CD4-positive, alpha-beta T cell treated with Interleukin-15 for 4 hours (primary cell): ENCODE results near the gene MLKL.

Source experiments
- DNase-seq: peaks from one replicate; pipeline ENCODE4 v3.0.0-alpha.2; 2020; ENCODE audit warnings: low spot score

Gene MLKL

DNA sequence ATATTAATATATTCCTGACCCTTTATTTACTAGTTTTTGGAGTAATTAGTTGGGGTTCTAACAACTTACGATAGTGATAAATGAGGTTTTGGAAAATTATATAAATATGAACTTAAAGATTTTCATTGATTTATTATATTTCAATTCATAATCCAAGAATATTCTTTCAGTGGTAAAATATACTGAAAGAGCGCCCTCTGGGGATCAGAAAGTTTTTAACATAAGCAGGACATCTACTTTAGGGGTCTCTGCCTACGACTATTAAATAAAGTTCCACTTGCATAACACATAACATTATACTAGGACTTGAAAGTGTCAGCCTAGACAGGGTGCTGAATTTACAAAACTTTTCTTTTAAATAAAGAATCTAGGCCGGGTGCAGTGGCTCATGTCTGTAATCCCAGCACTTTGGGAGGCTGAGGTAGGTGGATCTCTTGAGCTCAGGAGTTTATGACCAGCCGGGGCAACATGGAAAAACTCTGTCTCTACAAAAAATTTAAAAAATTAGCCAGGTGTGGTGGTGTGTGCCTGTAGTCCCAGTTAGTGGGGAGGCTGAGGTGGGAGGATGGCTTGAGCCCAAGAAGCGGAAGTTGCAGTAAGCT, 49.6 kb downstream of the MLKL start:
- peak; percentile 25 for DNase-seq

DNA sequence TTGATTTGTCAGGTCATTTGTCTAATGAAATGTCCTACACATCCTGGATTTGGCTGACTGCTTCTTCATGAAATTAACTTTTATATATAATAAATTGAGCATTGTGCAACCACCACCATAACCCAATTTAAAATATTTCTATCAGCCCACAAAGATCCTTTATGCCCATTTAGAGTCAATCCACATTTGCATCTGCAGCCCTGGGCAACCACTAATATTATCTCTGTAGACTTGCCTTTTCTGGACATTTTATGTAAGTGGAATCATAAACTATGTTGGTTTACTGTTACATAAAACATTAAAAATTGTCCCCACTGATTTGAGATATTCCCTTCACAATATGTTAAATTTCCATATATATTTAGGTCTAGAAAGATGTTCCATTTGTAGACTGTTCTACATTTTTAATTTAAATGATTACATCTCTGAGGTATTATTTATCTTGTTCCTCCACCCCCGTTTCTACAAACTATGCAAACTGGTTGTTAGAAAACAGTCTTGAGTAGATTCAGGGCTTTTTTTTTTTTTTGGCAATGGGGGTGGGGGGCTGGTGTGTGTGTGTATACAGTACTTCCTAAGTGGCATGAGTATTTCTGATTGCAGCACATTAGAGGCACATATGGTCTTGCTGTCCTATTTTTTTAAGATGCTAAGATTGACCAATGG, 50.7 kb downstream of the MLKL start:
- DNase-seq = no peak

DNA sequence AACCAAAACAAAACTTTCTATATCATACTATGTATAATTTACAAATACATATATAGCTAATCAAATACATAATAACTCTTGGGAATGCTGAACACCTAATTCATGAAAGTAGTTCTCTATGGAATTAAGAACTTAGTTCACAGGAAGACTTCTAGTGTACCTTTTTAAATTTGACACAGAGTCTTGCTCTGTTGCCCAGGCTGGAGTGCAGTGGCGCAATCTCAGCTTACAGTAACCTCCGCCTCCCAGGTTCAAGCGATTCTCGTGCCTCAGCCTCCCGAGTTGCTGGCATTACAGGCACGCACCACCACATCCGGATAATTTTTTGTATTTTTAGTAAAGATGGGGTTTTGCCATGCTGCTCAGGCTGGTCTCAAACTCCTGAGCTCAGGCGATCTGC, 58.7 kb downstream of the MLKL start:
- no peak for DNase-seq

DNA sequence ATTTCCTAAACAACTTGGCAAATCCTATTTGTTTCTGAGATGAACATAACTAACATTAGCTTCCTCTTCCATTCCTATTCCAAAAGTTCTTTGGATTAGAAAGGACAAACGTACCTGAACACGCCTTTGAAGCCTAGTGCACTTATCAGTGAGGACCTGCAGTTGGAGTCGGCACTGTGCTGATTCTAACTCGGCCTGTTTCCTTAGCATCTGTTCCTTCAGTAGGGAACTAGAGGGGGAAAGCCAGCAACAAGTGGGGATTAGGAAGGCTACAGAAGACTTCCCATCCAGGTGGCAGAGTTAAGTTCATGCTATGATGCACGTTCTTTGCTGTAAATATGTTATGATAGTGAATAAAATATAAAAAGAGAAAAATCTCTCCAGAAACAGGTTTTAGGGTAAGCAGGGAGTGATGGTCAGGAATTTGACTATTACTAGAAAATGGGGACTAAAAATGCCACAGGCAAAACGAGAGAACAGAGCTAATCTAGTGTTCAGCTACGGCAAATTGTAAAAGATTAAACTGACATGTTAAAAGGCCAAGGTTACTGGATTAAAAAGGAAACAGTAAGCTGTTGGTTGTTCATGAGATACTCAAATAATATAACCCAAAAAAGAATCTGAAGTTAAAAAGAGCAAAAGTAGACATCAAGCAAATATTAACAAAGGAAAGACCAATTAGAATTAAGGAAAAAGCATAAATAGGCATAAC, 62.8 kb downstream of the MLKL start:
- DNase-seq = no peak

DNA sequence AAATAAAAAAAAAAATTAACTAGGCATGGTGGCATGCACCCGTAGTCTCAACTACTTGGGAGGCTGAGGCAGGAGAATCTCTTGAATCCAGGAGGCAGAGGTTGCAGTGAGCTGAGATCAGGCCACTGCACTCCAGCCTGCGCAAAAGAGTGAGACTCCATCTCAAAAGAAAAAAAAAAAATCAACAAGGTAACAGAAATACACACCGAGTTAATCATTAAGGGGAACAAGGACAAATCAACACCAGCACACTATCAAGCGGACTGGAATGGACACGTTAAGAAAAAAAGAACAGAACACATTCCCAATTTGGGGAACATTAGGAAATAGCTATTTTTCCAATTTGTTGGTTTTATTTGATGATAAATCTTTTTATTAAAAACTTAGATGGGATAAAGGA, 65.4 kb downstream of the MLKL start:
- no peak for DNase-seq

DNA sequence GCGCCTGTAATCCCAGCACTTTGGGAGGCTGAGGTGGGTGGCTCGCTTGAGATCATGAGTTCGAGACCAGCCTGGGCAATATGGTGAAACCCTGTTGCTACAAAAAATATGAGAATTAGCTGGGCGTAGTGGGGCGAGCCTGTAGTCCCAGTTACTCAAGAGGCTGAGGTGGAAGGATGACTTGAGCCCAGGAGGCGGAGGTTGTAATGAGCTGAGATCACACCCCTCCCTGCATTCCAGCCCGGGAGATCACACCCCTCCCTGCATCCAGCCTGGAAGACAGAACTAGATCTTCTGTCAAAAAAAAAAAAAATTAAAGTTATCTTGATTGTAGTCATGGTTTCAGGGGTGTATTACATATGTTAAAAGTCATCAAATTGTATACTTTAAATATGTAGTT, 67.0 kb downstream of the MLKL start:
- no peak for DNase-seq

DNA sequence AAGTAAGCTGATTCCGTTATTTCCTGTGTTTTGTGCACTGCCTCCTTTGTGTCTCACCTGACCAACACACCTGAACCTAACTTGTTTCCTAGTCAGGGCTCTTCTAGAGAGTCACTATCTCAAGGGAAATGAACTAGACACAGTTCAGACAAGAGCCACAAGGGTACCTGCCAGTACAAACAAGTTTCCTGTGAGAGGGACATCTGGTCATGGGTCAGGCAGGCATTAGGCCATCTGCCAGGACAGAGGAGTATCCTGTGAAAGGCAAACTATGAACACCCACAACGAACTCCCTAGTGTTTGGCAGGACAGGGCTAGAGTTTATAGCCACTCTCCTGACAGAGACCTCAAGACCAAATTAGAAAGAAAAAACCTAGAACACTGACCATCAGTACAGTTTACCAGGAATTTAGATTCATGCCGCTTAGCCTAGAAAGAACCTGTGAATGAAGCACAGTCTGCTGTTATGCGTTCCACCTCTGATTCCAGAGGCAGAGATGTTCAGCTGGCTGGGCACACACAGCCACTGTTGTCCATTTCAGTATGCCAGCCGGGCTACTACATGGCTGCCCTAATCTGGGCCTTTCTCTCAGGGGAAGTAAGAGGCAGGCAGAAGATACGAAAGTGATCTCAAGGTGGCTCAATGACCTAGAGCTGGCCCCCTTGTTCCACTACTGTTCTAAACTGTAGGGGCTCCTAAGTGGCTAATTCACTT, 73.0 kb downstream of the MLKL start:
- DNase-seq = no peak

DNA sequence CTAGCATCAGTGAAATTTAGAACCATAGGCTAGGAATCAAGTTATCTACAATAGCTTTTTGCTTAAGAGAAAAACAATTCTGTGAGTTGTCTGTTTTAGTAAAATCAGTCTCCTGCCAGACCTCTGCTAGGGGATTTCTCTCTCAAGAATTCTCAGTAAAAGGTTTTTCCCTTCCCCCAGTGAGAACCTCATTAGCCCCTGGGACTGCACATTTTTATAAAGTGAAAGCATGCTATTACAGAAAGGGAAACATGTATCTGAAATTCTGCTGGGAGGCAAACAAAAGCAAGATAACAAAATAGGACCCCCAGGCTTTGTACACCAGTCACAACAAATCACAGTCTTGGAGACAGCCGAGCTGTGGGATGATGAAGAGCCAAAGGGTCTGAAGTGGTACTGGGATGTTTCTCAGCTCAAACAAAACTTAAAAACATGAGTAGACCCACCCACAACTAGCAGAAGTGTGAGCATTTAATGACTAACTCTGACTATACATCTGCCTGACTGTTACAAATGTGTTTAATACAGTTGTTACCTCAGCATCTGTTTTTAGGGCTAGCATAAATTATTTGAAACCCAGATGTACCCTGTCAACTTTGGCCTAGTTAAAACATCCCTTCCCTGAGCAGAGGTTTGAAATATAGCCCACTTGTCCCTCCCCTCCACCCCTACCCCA, 73.8 kb downstream of the MLKL start:
- no peak for DNase-seq

DNA sequence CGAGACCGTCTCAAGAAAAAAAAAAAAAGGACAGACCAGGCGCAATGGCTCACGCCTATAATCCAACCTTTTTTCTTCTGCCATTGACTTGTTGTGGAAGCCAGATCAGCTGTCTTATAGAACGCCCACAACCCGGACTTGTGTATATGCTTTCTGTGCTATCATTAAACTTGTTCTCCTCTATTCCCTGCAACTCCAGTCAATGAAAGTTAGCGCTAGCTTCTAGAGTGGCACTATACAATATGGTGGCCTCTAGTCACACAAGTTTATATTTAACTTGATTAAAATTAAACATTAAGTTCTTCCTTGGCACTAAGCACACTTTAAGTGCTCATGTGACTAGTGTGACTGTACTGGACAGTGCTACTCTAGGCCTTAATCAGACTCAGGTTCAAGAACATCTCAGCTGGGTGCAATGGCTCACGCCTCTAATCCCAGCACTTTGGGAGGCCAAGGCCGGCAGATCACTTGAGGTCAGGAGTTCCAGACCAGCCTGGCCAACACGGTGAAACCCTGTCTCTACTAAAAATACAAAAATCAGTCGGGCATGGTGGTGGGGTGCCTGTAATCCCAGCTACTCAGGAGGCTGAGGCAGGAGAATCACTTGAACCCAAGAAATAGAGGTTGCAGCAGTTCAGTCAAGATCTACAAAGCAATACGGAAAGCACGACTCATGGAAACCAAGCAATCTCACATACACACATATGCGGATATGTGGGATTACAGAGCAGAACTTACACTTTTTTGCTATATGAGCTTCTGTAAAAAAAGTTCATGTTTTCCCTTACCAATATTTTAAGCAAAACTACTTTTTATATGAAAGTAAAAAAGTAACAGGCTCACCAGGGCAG, 74.9 kb downstream of the MLKL start:
- DNase-seq = no peak

DNA sequence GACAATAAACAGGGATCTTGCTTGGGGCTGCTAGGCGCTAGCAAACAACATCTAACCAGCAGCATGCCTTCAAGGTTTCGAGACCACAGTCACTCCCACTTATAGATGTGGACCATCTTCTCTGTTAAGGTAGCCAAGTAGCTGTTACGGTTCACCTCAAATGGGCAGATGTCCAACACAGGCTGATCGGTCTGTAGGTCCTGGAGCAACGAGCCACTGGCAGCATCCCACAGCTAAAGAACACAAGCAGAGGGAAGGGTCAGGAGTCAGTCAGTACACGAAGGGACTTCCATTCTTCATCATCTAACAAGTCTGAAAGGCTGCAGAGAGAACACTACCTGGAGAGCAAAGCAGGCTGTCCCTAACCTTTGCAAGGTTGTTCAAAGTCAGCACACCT, 76.8 kb downstream of the MLKL start:
- no peak for DNase-seq

DNA sequence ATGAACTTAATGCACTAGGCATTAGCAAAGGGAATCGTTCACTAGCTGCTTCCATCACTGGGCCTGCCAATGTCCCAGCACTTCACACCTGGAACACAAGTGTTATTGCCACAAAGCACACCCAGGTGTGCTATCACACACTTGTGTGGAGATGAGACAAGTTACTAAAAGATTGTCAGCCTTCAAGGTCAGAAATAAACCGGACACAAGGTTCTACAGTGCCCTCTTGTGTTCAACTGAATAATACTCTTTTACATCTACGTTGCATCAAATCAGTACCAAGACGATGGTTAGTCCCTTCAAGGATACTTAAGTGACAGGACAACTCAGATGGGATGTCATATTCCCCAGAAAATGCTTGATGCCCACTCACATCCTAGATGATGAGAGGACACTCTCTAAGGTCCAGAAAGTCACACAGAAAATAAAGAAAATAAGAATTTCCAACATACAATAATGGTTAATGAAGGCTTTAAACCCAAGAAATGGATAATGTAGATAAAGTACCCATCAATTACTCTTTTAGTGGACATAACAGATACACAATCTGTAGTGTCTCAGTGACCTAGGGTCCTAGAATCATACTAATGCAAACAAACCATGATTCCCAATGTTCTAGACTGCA, 77.3 kb downstream of the MLKL start:
- peak; percentile 60 for DNase-seq

DNA sequence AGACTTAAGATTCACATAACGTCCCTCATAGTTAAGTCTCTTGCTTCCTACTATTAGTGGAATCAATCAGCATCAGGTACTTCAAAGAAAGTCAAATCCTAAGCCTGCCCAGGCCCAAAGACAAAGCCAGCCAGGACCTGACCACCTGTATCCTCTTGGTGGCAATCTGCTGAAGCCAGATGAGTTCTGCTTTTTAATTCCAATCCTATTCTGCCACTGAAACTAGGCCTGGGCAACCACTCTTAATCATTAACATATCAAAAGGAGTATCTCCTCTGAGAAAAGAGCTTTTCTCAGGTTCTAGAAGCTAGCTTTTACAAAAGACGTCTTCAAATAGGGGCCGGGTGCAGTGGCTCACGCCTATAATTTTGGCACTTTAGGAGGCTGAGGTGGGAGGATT, 78.7 kb downstream of the MLKL start:
- no peak for DNase-seq
